Astrocyte (in vitro differentiated cells and primary cell): ENCODE results near the gene CLEC4M. TPM values are rescaled to one million over a fixed set of nuclear protein-coding genes. Genes with fewer than 3 reads are reported as not detected.

Experiments used
- DNase-seq: peaks from one replicate; pipeline ENCODE4 v3.0.0-alpha.2; 2010; ENCODE audit warnings: low read depth
- FAIRE-seq: peaks from 2 replicates; lab custom pipeline; 2011; peaks lifted over from hg19 to GRCh38; lab: Jason Lieb, UNC
- H2AFZ ChIP-seq: 2 replicates; pipeline ENCODE4 v1.6.0; 2012; ENCODE audit warnings: low read depth, low read length, inconsistent platforms
- H3K27ac ChIP-seq: 2 replicates; pipeline ENCODE4 v1.5.1; 2011; ENCODE audit warnings: low read depth, low read length, inconsistent platforms
- H3K27me3 ChIP-seq: 2 replicates; pipeline ENCODE4 v1.6.0; 2011; ENCODE audit warnings: low read length, inconsistent platforms; ENCODE audit not compliant: insufficient read depth
- H3K36me3 ChIP-seq: 2 replicates; pipeline ENCODE4 v1.5.1; 2011; ENCODE audit warnings: low read length, inconsistent platforms; ENCODE audit not compliant: insufficient read depth
- H3K4me1 ChIP-seq: 2 replicates; pipeline ENCODE4 v1.5.1; 2011; ENCODE audit warnings: low read length, inconsistent platforms; ENCODE audit not compliant: insufficient read depth
- H3K4me2 ChIP-seq: 2 replicates; pipeline ENCODE4 v1.6.0; 2012; ENCODE audit warnings: low read length, inconsistent platforms
- H3K4me3 ChIP-seq: 2 replicates; pipeline ENCODE4 v1.5.1; 2011; ENCODE audit warnings: low read depth, mild to moderate bottlenecking, low read length, inconsistent platforms; ENCODE audit not compliant: insufficient read depth
- H3K79me2 ChIP-seq: 2 replicates; pipeline ENCODE4 v1.6.0; 2012; ENCODE audit warnings: mild to moderate bottlenecking, low read length, inconsistent platforms; ENCODE audit not compliant: insufficient read depth
- H3K9ac ChIP-seq: 2 replicates; pipeline ENCODE4 v1.6.0; 2012; ENCODE audit warnings: mild to moderate bottlenecking, low read length, inconsistent platforms
- H3K9me3 ChIP-seq: 2 replicates; pipeline ENCODE4 v1.5.1; 2012; ENCODE audit warnings: low read depth, mild to moderate bottlenecking, low read length, inconsistent platforms; ENCODE audit not compliant: insufficient read depth
- H4K20me1 ChIP-seq: 2 replicates; pipeline ENCODE4 v1.6.0; 2012; ENCODE audit warnings: low read length, inconsistent platforms; ENCODE audit not compliant: insufficient read depth
- H3K27ac Mint-ChIP-seq: one replicate; pipeline ENCODE4 v1.8.0; 2021; ENCODE audit warnings: mild to moderate bottlenecking, mixed read lengths; ENCODE audit not compliant: unreplicated experiment
- H3K27me3 Mint-ChIP-seq: one replicate; pipeline ENCODE4 v1.8.0; 2021; ENCODE audit warnings: low read depth, mixed read lengths; ENCODE audit not compliant: unreplicated experiment
- H3K36me3 Mint-ChIP-seq: one replicate; pipeline ENCODE4 v1.8.0; 2021; ENCODE audit warnings: low read depth, mixed read lengths; ENCODE audit not compliant: unreplicated experiment
- H3K4me1 Mint-ChIP-seq: one replicate; pipeline ENCODE4 v1.8.0; 2021; ENCODE audit warnings: low read depth, mixed read lengths; ENCODE audit not compliant: unreplicated experiment
- H3K4me3 Mint-ChIP-seq: one replicate; pipeline ENCODE4 v1.8.0; 2021; ENCODE audit warnings: mild to moderate bottlenecking, moderate library complexity, mixed read lengths; ENCODE audit not compliant: unreplicated experiment
- H3K9me3 Mint-ChIP-seq: one replicate; pipeline ENCODE4 v1.8.0; 2021; ENCODE audit warnings: mild to moderate bottlenecking, mixed read lengths; ENCODE audit not compliant: unreplicated experiment
- EZH2 ChIP-seq: IDR thresholded peaks from 2 replicates; pipeline ENCODE4 v1.6.1; 2012; ENCODE audit warnings: mild to moderate bottlenecking, low read length, inconsistent platforms; ENCODE audit not compliant: insufficient read depth
- total RNA-seq: library from RNA; stranded (reverse); gene quantifications from 2 replicates; pipeline ENCODE4 v1.2.1, GENCODE V29; 2021
- TF ChIP-seq, protein P1 (sequence below): IDR thresholded peaks from 2 replicates; pipeline ENCODE4 v1.5.1; 2011; ENCODE audit warnings: low read depth, mild to moderate bottlenecking, inconsistent platforms, low read length, moderate library complexity; ENCODE audit not compliant: insufficient read depth

The CLEC4M gene
- total RNA-seq, 1 donor from 2014 or later = not detected

DNA sequence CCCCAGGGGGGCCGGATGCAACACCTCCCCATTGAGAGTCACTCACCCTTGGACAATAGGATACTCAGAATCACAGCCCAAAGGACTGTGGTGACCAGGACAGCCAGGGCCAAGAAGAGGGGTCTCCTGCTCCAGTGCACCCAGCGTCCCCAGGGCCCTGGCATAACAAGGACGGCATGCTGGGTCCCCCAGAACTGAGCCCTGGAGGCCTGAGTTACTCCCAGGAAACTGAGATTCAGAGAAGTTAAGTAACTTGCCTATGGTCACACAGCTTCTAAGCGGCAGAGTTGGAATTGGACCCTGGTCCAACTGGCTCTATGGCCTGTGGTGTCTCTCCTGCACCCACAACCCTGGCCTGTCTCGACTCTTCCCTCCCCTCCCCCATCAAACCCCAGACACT, 31.4 kb upstream of the CLEC4M start:
- H2AFZ ChIP-seq = no peak overlapping the region
- H3K4me1 ChIP-seq = no peaks in the 10 kb centered on the region
- no peak overlapping the region for H3K4me3 ChIP-seq
- no peaks in the 10 kb centered on the region for H3K36me3 ChIP-seq
- no peaks in the 10 kb centered on the region for H3K9me3 ChIP-seq
- no peaks in the 10 kb centered on the region for H4K20me1 ChIP-seq
- H3K79me2 ChIP-seq = no peaks in the 10 kb centered on the region
- Mint-ChIP-seq H3K27ac (no peak overlapping the region), H3K4me3 (no peak overlapping the region), H3K27me3 (peaks cover 68% of the 10 kb centered on the region), H3K4me1 (no peaks in the 10 kb centered on the region), H3K36me3 (no peaks in the 10 kb centered on the region), H3K9me3 (peaks cover 5% of the 10 kb centered on the region)
- H3K4me2 ChIP-seq = no peak overlapping the region
- FAIRE-seq (no peak), DNase-seq (no peak)
- H3K27me3 ChIP-seq = peaks cover 19% of the 10 kb centered on the region
- no peak overlapping the region for H3K27ac ChIP-seq
- TF ChIP-seq, protein P1, sequence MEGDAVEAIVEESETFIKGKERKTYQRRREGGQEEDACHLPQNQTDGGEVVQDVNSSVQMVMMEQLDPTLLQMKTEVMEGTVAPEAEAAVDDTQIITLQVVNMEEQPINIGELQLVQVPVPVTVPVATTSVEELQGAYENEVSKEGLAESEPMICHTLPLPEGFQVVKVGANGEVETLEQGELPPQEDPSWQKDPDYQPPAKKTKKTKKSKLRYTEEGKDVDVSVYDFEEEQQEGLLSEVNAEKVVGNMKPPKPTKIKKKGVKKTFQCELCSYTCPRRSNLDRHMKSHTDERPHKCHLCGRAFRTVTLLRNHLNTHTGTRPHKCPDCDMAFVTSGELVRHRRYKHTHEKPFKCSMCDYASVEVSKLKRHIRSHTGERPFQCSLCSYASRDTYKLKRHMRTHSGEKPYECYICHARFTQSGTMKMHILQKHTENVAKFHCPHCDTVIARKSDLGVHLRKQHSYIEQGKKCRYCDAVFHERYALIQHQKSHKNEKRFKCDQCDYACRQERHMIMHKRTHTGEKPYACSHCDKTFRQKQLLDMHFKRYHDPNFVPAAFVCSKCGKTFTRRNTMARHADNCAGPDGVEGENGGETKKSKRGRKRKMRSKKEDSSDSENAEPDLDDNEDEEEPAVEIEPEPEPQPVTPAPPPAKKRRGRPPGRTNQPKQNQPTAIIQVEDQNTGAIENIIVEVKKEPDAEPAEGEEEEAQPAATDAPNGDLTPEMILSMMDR = no peak
- TF ChIP-seq EZH2 = no peak
- no peak overlapping the region for H3K9ac ChIP-seq

DNA sequence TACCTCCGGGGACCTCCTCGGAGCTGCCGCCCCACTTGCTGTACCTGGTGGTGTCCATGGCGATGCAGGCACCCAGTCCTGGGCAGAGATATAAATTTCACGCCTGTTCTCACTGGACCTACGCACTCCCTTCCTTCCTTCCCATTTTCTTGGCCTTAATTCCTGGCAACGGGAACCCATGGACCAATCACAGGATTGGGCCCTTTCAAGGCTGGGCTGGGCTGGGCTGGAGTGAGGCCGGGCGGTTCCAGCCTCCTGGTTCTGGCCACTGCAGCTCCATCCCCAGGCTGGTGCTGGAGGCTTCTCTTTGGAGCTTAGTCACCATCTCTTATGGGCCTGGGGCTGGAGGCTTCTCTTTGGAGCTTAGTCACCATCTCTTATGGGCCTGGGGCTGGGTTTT, 31.0 kb upstream of the CLEC4M start, which contains the start of gene CLEC4G:
Gene CLEC4G, minus strand, starts transcription at position 66 of the 400 bp plus-strand sequence. Its CDS starts 8 bp downstream, at position 58.
- Histone ChIP-seq H3K27ac (no peak within 1 kb of the TSS), H3K4me1 (no peaks in the 10 kb centered on the region), H3K9me3 (no peaks in the 10 kb centered on the region), H3K9ac (no peak within 1 kb of the TSS), H3K36me3 (no peaks in the 10 kb centered on the region), H3K4me3 (no peak within 1 kb of the TSS), H3K27me3 (peaks cover 19% of the 10 kb centered on the region), H4K20me1 (no peaks in the 10 kb centered on the region), H3K79me2 (no peaks in the 10 kb centered on the region), H3K4me2 (no peak within 1 kb of the TSS), H2AFZ (no peak within 1 kb of the TSS)
- FAIRE-seq (no peak), DNase-seq (no peak)
- TF ChIP-seq, protein P1 = no peak
- TF ChIP-seq EZH2 = no peak
- H3K27ac Mint-ChIP-seq = no peak within 1 kb of the TSS
- H3K4me3 Mint-ChIP-seq = no peak within 1 kb of the TSS
- peaks cover 68% of the 10 kb centered on the region for H3K27me3 Mint-ChIP-seq
- peaks cover 5% of the 10 kb centered on the region for H3K9me3 Mint-ChIP-seq
- H3K36me3 Mint-ChIP-seq = no peaks in the 10 kb centered on the region
- H3K4me1 Mint-ChIP-seq = no peaks in the 10 kb centered on the region

DNA sequence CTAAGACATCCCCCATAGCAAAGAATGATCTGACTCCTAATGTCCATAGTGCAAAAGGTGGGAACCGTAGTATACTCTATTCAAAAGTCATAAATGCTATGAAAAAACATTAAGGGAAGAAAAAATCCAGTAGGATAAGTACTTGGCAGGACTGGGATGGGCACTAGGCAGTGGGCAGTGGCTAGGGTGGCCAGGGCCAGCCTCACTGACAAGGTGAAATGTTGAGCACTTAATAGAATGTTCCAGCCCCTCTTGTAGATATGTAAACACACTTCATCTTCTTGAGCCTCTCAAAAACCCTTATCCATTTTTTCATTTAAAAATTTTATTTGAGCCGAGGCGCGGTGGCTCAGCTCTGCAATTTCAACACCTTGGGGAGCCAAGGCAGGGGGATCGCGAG, 29.7 kb upstream of the CLEC4M start:
- Histone ChIP-seq H3K27me3 (peaks cover 18% of the 10 kb centered on the region), H3K36me3 (no peaks in the 10 kb centered on the region), H3K9ac (no peak overlapping the region), H3K4me2 (no peak overlapping the region), H3K4me1 (no peaks in the 10 kb centered on the region), H4K20me1 (no peaks in the 10 kb centered on the region), H3K27ac (no peak overlapping the region), H3K9me3 (no peaks in the 10 kb centered on the region), H3K4me3 (no peak overlapping the region), H3K79me2 (no peaks in the 10 kb centered on the region), H2AFZ (no peak overlapping the region)
- no peak overlapping the region for H3K27ac Mint-ChIP-seq
- no peak for DNase-seq
- no peak for FAIRE-seq
- peaks cover 59% of the 10 kb centered on the region for H3K27me3 Mint-ChIP-seq
- H3K9me3 Mint-ChIP-seq = no peaks in the 10 kb centered on the region
- H3K36me3 Mint-ChIP-seq = no peaks in the 10 kb centered on the region
- TF ChIP-seq EZH2 = no peak
- TF ChIP-seq, protein P1 = no peak
- H3K4me3 Mint-ChIP-seq = no peak overlapping the region
- no peaks in the 10 kb centered on the region for H3K4me1 Mint-ChIP-seq
